Hepatocyte (in vitro differentiated cells): Measurements from ENCODE around the gene NPAS2. TPM values are rescaled to one million over a fixed set of nuclear protein-coding genes. Genes with fewer than 3 reads are reported as not detected.

Experiments used
- DNase-seq: peaks from one replicate; pipeline ENCODE4 v3.0.0-alpha.2; 2016; ENCODE audit warnings: low spot score
- H2AFZ ChIP-seq: fragments of 200-600 bp; sonication (generic); 2 replicates; pipeline ENCODE4 v1.6.0; 2016; ENCODE audit warnings: antibody characterized with exemption, mild to moderate bottlenecking
- H3K27ac ChIP-seq: fragments of 200-600 bp; sonication (generic); 2 replicates; pipeline ENCODE4 v1.5.1; 2016; ENCODE audit warnings: mild to moderate bottlenecking
- H3K27me3 ChIP-seq: fragments of 200-600 bp; sonication (generic); 2 replicates; pipeline ENCODE4 v1.6.1; 2016
- H3K36me3 ChIP-seq: fragments of 200-600 bp; sonication (generic); replicated peaks from 2 replicates; pipeline ENCODE4 v1.5.1; 2016; ENCODE audit warnings: low read depth; ENCODE audit not compliant: insufficient read depth
- H3K4me1 ChIP-seq: fragments of 200-600 bp; sonication (generic); 2 replicates; pipeline ENCODE4 v1.5.1; 2016; ENCODE audit warnings: mild to moderate bottlenecking, moderate library complexity; ENCODE audit not compliant: insufficient read depth
- H3K4me2 ChIP-seq: fragments of 200-600 bp; sonication (generic); 2 replicates; pipeline ENCODE4 v1.6.0; 2016
- H3K4me3 ChIP-seq: fragments of 200-600 bp; sonication (generic); 2 replicates; pipeline ENCODE4 v1.5.1; 2016; ENCODE audit warnings: mild to moderate bottlenecking
- H3K79me2 ChIP-seq: fragments of 200-600 bp; sonication (generic); 2 replicates; pipeline ENCODE4 v1.6.0; 2017; ENCODE audit warnings: mild to moderate bottlenecking
- H3K9me2 ChIP-seq: fragments of 200-600 bp; sonication (generic); replicated peaks from 2 replicates; pipeline ENCODE4 v1.6.0; 2017; ENCODE audit warnings: mild to moderate bottlenecking; ENCODE audit not compliant: insufficient read depth
- H3K9me3 ChIP-seq: fragments of 200-600 bp; sonication (generic); 2 replicates; pipeline ENCODE4 v1.5.1; 2016; ENCODE audit warnings: low read depth, mild to moderate bottlenecking
- H4K20me1 ChIP-seq: fragments of 200-600 bp; sonication (generic); 2 replicates; pipeline ENCODE4 v1.6.0; 2016; ENCODE audit warnings: mild to moderate bottlenecking; ENCODE audit not compliant: insufficient read depth, poor library complexity, severe bottlenecking
- EZH2 ChIP-seq: fragments of 200-600 bp; sonication (generic); IDR thresholded peaks from 2 replicates; pipeline ENCODE4 v1.6.1; 2016; ENCODE audit warnings: antibody characterized with exemption, mild to moderate bottlenecking, borderline replicate concordance
- EZH2phosphoT487 ChIP-seq: fragments of 200-600 bp; sonication (generic); IDR thresholded peaks from one replicate; pipeline ENCODE4 v1.6.1; 2018; ENCODE audit warnings: antibody characterized with exemption, mild to moderate bottlenecking, low read depth, moderate library complexity; ENCODE audit not compliant: unreplicated experiment, severe bottlenecking
- WGBS: methylation state at CpG from one replicate; pipeline ENCODE4 v1.1.6; 2016; ENCODE audit warnings: low lambda C conversion rate; ENCODE audit errors: missing lambda C conversion rate; 5-methylcytosine and 5-hydroxymethylcytosine counted together
- polyA plus RNA-seq: library from polyadenylated mRNA; unstranded; fragments of >200 nt; fragmentation: Nextera tagmentation; extraction: Ambion mirVana; gene quantifications from 2 replicates; pipeline ENCODE4 v1.2.1, GENCODE V29; 2016
- total RNA-seq: library from RNA; depleted of rRNA; stranded (reverse); fragments of >200 nt; gene quantifications from 2 replicates; pipeline ENCODE4 v1.2.3, GENCODE V29; 2014
- TF ChIP-seq, protein P1 (sequence below): fragments of 200-600 bp; sonication (generic); IDR thresholded peaks from 2 replicates; pipeline ENCODE4 v1.5.1; 2016; ENCODE audit warnings: antibody characterized with exemption, mild to moderate bottlenecking; ENCODE audit not compliant: poor library complexity

NPAS2 gene
- total and polyA plus RNA-seq, 2 experiments from 2014 or later = 7.7 to 16.8 TPM

DNA sequence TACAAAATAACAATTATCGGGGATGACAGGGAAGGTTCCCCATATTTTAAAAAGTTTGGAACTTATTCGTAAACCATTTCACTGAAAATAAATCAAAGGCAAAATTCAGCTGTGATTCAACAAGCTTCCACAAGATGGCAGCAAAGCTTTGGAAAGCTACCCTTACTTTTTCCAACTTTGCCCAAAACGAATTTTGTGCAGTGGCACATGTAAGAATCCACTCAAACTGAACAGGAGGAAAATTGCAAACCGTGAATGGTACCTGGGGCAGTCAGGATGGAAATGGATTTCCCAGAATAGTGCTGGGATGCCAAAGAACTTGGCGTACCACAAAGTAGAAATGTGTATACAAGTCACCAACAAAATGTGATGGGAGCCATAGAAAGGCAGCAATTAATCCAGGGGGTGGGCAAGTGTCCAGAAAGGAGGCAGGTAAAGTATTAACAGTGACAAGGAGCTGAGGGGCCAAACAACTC is 192.8 kb downstream of the NPAS2 start:
- H3K36me3 ChIP-seq = no peaks in the 10 kb centered on the region
- no peak overlapping the region for H3K27ac ChIP-seq
- H3K9me3 ChIP-seq = no peaks in the 10 kb centered on the region
- TF ChIP-seq EZH2phosphoT487 (no peak), EZH2 (no peak)
- TF ChIP-seq, protein P1, sequence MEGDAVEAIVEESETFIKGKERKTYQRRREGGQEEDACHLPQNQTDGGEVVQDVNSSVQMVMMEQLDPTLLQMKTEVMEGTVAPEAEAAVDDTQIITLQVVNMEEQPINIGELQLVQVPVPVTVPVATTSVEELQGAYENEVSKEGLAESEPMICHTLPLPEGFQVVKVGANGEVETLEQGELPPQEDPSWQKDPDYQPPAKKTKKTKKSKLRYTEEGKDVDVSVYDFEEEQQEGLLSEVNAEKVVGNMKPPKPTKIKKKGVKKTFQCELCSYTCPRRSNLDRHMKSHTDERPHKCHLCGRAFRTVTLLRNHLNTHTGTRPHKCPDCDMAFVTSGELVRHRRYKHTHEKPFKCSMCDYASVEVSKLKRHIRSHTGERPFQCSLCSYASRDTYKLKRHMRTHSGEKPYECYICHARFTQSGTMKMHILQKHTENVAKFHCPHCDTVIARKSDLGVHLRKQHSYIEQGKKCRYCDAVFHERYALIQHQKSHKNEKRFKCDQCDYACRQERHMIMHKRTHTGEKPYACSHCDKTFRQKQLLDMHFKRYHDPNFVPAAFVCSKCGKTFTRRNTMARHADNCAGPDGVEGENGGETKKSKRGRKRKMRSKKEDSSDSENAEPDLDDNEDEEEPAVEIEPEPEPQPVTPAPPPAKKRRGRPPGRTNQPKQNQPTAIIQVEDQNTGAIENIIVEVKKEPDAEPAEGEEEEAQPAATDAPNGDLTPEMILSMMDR = peak; percentile 89
- H3K9me2 ChIP-seq = no peaks in the 10 kb centered on the region
- H3K27me3 ChIP-seq = no peaks in the 10 kb centered on the region
- peak; percentile 63 for DNase-seq
- no peak overlapping the region for H2AFZ ChIP-seq
- H4K20me1 ChIP-seq = peaks cover 10% of the 10 kb centered on the region
- H3K4me3 ChIP-seq = no peak overlapping the region
- WGBS = 57% methylated on average over 5 of the region's 5 CpGs
- H3K4me1 ChIP-seq = no peaks in the 10 kb centered on the region
- H3K79me2 ChIP-seq = no peaks in the 10 kb centered on the region
- no peak overlapping the region for H3K4me2 ChIP-seq

- H3K4me3 ChIP-seq = no peak overlapping the region
- H3K4me2 ChIP-seq = no peak overlapping the region
- no peaks in the 10 kb centered on the region for H3K79me2 ChIP-seq
- H2AFZ ChIP-seq = no peak overlapping the region
- no peak overlapping the region for H3K27ac ChIP-seq
- no peaks in the 10 kb centered on the region for H3K9me2 ChIP-seq
- H3K27me3 ChIP-seq = no peaks in the 10 kb centered on the region
- WGBS = 96% methylated on average over 6 of the region's 6 CpGs
- peaks cover 5% of the 10 kb centered on the region for H4K20me1 ChIP-seq
- no peaks in the 10 kb centered on the region for H3K4me1 ChIP-seq
- no peaks in the 10 kb centered on the region for H3K36me3 ChIP-seq
- no peak for DNase-seq
- TF ChIP-seq EZH2 (no peak), EZH2phosphoT487 (no peak)
- TF ChIP-seq, protein P1 = no peak
- H3K9me3 ChIP-seq = no peaks in the 10 kb centered on the region
These were observed 194.4 kb downstream of the NPAS2 start for GRCh38 chr2:101014264-101014857.

DNA sequence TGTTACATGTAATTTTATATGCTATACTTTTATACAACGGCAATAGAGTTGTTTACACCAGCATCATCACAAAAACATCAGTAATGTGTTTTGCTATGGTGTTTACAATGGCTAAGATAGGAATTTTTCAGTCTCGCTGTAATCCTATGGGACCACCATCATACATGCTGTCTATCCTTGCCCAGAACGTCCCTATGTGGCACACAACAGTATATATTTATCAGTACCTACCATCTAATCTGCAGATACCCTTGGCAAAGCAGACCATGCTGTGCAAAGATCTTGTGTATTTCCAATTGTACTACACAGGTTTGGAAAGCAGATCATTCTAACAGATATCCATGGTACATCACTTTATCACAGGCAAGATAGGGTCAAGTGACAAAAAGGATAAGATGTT is 197.4 kb downstream of the NPAS2 start:
- no peak for TF ChIP-seq EZH2
- no peak for TF ChIP-seq EZH2phosphoT487
- TF ChIP-seq, protein P1 = no peak
- Histone ChIP-seq H3K4me2 (no peak overlapping the region), H3K36me3 (no peaks in the 10 kb centered on the region), H3K79me2 (no peaks in the 10 kb centered on the region), H3K9me2 (no peaks in the 10 kb centered on the region), H3K4me3 (no peak overlapping the region), H3K27me3 (no peaks in the 10 kb centered on the region), H2AFZ (no peak overlapping the region), H4K20me1 (peaks cover 5% of the 10 kb centered on the region), H3K4me1 (no peaks in the 10 kb centered on the region), H3K9me3 (no peaks in the 10 kb centered on the region), H3K27ac (no peak overlapping the region)
- 91% methylated on average over 3 of the region's 3 CpGs for WGBS
- no peak for DNase-seq
